Measurements from ENCODE around the gene C5orf22. TPM values are rescaled to one million over a fixed set of nuclear protein-coding genes. Genes with fewer than 3 reads are reported as not detected.
"Not testable (repeated sequence)": the region's sequence is repeated elsewhere in the genome, so short reads cannot be mapped to it uniquely, and the experiment has no call there.

The C5orf22 gene
- total RNA-seq, 1 experiment from 2014 or later = 31.9 TPM

DNA sequence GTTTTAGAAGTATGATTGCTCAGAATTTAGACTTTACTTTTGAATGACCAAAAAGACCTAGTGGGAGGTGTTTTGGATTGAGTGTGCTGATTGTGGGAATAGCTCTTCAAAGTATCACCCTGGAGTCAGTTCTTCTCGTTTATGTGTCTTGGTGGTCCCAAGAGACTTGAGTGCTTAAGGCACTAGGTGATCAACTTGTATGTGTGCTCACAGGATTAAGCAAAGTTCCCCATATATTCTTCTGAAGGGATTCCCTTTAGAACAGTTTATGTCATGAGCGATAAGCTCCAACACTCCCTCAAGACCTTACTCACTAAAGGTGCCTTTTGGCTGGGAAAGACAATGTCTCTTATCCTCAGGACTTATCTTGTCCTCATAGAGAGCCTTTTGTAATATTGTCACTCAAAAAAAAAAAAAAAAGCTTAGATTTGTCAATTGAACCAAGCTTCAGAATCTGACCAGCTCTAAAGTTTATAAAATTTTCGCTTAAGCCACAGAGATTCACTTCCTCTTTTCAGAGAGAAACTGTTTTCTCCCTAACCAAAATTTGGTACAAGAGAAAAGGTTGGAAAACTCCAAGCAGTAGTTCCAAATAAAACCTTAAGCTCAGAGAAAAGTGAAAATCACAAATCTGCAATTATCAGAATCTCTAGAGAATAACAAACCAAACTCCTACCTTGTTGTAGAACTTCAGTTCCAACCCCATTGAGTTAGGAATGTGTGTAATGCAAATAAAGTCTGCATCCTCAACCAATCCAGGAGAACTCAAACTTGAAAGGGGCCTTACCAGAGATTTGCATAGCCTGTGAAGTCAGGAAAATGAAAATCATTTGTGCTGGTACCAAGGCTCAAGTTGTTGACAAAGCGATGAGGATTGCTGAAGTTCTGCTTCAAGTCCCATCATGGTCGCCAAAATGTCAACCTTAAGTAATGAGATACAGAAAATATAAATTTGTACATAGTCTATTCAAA lies 66.8 kb downstream of the C5orf22 start:
- no peak overlapping the region for H3K27ac ChIP-seq (ENCODE audit: low read depth, low read length, poor library complexity, severe bottlenecking)
- CTCF ChIA-PET = no interaction called here
- intact Hi-C loops (cut with micrococcal nuclease; ENCODE audit: unreplicated experiment) = no loop called here
- POLR2A ChIA-PET (ENCODE audit: low non-redundant PET) = no interaction called here
- TF ChIP-seq, protein P1, sequence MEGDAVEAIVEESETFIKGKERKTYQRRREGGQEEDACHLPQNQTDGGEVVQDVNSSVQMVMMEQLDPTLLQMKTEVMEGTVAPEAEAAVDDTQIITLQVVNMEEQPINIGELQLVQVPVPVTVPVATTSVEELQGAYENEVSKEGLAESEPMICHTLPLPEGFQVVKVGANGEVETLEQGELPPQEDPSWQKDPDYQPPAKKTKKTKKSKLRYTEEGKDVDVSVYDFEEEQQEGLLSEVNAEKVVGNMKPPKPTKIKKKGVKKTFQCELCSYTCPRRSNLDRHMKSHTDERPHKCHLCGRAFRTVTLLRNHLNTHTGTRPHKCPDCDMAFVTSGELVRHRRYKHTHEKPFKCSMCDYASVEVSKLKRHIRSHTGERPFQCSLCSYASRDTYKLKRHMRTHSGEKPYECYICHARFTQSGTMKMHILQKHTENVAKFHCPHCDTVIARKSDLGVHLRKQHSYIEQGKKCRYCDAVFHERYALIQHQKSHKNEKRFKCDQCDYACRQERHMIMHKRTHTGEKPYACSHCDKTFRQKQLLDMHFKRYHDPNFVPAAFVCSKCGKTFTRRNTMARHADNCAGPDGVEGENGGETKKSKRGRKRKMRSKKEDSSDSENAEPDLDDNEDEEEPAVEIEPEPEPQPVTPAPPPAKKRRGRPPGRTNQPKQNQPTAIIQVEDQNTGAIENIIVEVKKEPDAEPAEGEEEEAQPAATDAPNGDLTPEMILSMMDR (conservative IDR thresholded peaks at IDR 0.05; ENCODE audit: low read depth, low read length) = no peak
- no peak for TF ChIP-seq EZH2 (IDR thresholded peaks at IDR 0.05; ENCODE audit: borderline replicate concordance, low read depth, low read length, poor library complexity, severe bottlenecking)
- no peak overlapping the region for H3K4me3 ChIP-seq (ENCODE audit: low read depth, low read length, poor library complexity, severe bottlenecking)
- H3K4me1 ChIP-seq (ENCODE audit: insufficient read depth, low read length, poor library complexity, severe bottlenecking) = no peaks in the 10 kb centered on the region
- H3K9me3 ChIP-seq (ENCODE audit: low read depth, low read length, poor library complexity, severe bottlenecking) = no peaks in the 10 kb centered on the region
- BruUV-seq (replicated peaks) = no TSS peak
- H3K36me3 ChIP-seq (ENCODE audit: insufficient read depth, low read length, poor library complexity, severe bottlenecking) = no peaks in the 10 kb centered on the region
- DNase-seq (ENCODE audit: low spot score) = no peak
- peaks cover 4% of the 10 kb centered on the region for H3K27me3 ChIP-seq (replicated peaks; ENCODE audit: insufficient read depth, low read depth, low read length, poor library complexity)

DNA sequence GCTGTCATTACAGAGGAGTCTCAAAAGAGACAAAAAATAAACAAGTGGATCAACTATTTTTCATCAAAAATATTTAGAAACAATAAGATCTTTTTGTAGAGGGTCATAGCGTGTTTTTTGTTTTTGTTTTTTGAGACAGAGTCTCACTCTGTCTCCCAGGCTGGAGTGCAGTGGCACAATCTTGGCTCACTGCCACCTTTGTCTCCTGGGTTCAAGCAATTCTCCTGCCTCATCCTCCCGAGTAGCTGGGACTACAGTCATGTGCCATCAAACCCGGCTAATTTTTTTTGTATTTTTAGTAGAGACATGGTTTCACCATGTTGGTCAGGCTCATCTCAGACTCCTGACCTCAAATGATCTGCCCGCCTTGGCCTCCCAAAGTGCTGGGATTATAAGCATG lies 70.2 kb downstream of the C5orf22 start:
- POLR2A ChIA-PET (ENCODE audit: low non-redundant PET); H3K4me3 ChIP-seq (ENCODE audit: low read depth, low read length, poor library complexity, severe bottlenecking); H3K9me3 ChIP-seq (ENCODE audit: low read depth, low read length, poor library complexity, severe bottlenecking); H3K27ac ChIP-seq (ENCODE audit: low read depth, low read length, poor library complexity, severe bottlenecking); H3K36me3 ChIP-seq (ENCODE audit: insufficient read depth, low read length, poor library complexity, severe bottlenecking); BruUV-seq (replicated peaks); DNase-seq (ENCODE audit: low spot score); intact Hi-C loops (cut with micrococcal nuclease; ENCODE audit: unreplicated experiment); H3K4me1 ChIP-seq (ENCODE audit: insufficient read depth, low read length, poor library complexity, severe bottlenecking); H3K27me3 ChIP-seq (replicated peaks; ENCODE audit: insufficient read depth, low read depth, low read length, poor library complexity); CTCF ChIA-PET: not testable (repeated sequence)

DNA sequence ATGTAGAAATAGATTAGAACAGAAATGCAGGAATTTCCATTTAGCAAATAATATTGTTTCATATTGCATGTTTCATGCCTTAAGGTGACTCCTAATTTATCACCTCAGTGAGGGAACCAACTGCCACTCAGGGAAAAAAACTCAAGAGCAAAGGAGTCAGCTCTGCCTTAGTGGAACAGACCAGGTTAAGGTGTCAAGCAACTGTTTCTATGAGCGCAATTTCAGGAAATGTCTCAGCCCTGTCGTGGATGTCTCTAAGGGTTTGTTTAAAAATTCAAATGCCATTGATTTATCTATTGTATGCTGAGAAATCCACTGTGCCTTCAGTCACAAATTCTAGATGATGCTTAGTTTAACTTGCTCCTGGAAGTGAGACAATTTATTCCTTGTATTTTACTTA lies 72.1 kb downstream of the C5orf22 start:
- Histone ChIP-seq H3K36me3 (ENCODE audit: insufficient read depth, low read length, poor library complexity, severe bottlenecking) (no peaks in the 10 kb centered on the region), H3K4me1 (ENCODE audit: insufficient read depth, low read length, poor library complexity, severe bottlenecking) (no peaks in the 10 kb centered on the region), H3K9me3 (ENCODE audit: low read depth, low read length, poor library complexity, severe bottlenecking) (no peaks in the 10 kb centered on the region), H3K27ac (ENCODE audit: low read depth, low read length, poor library complexity, severe bottlenecking) (no peak overlapping the region), H3K27me3 (replicated peaks; ENCODE audit: insufficient read depth, low read depth, low read length, poor library complexity) (no peaks in the 10 kb centered on the region), H3K4me3 (ENCODE audit: low read depth, low read length, poor library complexity, severe bottlenecking) (no peak overlapping the region)
- ChIA-PET POLR2A (ENCODE audit: low non-redundant PET) (no interaction called here), CTCF (no interaction called here)
- TF ChIP-seq, protein P1 (conservative IDR thresholded peaks at IDR 0.05; ENCODE audit: low read depth, low read length) = no peak
- TF ChIP-seq EZH2 (IDR thresholded peaks at IDR 0.05; ENCODE audit: borderline replicate concordance, low read depth, low read length, poor library complexity, severe bottlenecking) = no peak
- intact Hi-C loops (cut with micrococcal nuclease; ENCODE audit: unreplicated experiment) = no loop called here
- no peak for DNase-seq (ENCODE audit: low spot score)
- no TSS peak for BruUV-seq (replicated peaks)

Data from A673 (cell line).